Islet precursor cell (in vitro differentiated cells): ENCODE results near the gene CASQ1.

Experiments
- DNase-seq: peaks from one replicate; pipeline ENCODE4 v3.0.0-alpha.2; 2018

The CASQ1 gene

DNA sequence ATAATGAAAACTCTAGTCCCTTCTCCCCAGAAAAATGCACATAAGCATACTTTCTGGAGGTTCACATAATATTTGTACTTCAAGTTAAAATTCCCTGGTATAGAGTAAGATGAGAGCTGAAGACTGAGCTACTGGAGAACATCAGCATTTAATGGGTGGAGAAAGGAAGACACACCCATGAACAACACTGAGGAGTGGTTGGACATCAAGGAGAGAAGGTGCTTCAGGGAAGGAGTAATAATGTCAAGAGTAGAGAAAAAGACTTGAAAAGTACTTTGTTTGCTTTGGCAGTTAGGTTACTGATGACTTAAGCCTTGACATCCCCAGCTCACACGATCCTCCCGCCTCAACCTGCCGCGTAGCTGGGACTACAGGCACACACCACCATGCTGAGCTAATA lies 36.7 kb downstream of the CASQ1 start:
- DNase-seq: no peak

DNA sequence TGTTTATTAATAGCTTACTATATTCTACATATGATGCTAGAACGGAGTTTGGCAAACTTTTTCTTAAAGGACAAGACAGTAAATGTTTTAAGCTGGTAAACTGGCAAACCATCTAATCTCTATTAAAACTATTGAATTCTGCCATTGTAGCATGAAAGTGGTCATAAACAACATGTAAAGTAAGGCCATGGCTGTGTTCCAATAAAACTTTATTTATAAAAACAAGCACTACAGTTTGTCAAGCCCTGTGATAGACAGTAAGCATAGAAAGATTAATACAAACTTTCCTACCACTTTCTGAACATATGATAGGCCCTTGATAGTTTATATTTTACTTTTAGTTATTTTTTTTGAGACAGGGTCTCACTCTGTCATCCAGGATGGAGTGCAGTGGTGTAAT lies 37.2 kb downstream of the CASQ1 start:
- no peak for DNase-seq

DNA sequence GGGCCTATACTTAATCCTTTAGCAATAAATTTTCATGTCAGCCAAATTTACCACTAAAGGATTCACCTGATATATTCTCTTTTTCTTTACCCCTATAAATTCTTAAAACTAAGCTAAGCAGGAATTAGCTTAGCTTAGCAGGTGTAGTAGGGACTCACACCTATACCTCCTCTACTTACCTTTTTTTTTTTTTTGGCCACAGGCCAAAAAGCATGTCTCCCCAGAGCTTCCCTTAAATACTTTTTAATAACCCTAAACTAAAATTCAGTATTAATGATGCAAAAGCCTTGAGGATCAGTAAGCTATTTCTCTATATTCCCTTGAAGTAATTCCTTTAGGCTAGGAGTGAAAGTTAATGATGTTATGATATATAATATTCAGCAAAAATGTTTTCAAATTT lies 38.1 kb downstream of the CASQ1 start:
- no peak for DNase-seq

DNA sequence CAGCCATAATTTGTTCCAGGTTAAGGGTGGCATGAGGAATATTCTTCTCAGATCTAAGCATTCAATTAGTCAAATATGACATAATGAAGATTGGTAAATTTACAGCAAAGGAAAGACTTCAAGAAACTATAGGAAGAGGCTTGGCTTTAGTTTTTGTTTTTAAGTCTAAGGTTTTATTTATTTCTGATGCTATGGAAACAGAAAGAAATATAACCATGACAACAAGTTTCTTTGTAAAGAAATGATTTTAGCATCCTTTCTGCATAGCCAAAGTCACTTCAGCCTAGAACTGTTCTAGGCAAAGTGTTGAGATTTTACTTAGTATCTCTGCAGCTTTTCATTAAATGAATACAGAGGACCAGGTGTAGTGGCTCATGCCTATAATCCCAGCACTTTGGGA lies 42.5 kb downstream of the CASQ1 start:
- DNase-seq: no peak

DNA sequence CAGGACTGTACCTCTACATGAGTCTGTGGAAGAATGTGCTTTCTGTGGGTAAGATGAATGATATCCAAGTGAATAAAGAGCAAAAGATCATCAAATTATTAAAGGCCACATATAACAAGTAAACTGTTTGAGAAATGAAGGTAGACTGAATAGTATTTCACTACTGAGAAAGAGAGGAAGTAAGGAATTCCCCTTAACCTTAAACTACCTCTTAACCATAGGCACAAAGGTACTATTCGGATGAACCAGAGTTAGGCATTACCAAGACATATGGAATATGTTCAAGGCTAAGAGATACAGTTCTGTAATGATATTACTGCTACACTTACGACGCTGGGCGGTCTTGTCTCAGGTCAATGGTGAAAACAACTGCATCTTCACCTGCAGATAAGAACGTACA lies 46.4 kb downstream of the CASQ1 start:
- no peak for DNase-seq

DNA sequence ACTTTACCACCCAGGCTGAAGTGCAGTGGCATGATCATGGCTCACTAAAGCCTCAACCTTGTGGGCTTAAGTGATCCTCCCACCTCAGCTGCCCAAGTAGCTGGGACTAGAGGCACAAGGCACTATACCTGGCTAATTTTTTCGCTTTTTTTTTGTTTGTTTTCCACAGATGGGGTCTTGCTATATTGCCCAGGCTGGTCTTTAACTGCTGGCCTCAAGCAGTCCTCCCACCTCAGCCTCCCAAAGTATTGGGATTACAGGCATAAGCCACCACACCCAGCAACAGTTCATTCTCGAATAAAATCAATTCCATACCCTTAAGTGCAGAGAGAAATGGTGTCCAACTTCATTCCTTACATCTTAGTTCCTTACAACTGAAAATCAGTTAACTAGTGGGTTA lies 47.2 kb downstream of the CASQ1 start:
- no peak for DNase-seq

DNA sequence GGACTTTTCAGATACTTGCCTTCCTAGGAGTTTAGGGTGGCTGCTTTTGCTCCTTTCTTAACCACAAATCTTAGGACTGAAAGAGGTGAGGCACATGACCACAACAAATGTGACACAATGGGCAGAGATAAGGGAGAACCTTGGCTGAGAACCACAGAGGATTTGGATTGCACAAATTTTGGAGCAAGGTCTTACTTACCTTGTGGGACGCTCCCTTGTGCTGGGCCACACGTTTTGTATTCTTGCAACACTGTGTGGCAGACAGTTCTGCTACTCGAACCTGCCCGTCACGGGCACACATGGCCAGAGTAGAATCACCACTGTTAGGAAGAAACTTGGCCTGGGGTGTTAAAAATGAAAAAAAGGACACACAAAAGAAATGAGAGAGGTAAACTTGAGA lies 48.0 kb downstream of the CASQ1 start:
- no peak for DNase-seq

DNA sequence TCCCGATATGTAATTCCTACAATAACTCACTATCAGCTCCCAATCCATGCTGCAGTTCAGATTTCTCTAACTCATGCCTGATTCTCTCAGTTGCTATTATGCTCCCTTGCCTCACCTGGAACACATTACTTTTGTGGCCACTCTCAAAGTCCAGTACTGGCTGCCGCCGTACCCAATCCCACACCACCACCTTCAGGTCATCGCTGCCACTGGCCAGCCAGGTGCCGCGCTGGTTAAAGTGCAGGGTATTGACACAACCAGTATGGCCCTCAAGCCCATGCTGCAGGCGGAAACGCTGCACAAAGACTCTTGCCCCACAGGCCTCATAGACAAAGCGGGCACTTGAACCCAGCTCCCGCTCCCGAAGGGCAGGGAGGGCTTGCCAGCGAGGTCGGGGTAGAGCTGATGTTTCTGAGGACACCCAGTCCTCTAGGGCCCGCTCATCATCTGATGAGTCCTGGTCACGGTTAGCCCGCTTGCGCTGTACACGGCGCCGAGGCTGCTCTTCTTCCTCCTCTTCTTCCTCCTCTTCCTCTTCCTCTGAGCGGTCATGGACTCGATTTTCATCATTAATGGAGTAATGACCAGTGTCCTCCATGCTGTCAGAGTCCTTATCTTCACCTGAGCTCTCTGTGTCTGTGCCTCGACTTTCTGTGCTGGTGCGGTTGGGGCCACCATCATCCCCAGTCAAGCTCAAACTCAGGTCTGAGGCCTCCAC lies 49.4 kb downstream of the CASQ1 start:
- DNase-seq: no peak

DNA sequence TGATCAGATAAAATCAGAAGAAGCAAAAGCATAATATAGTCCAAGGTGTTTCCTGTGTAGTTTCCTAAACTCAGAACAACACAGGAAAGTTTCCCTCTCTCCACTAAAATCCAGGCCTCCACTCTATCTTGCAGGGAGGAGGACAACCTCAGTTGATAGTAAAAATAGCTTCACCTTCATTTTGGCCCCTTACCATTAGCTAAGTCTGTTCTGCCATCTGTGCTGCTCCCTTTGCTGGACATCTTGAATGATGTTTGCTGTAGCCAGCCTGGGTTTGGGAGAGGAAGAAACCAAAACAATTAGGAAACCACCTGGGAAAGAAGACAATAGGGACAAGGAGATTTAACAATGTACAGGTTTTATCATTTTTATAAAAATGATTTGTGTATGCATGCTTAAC lies 53.4 kb downstream of the CASQ1 start:
- no peak for DNase-seq

DNA sequence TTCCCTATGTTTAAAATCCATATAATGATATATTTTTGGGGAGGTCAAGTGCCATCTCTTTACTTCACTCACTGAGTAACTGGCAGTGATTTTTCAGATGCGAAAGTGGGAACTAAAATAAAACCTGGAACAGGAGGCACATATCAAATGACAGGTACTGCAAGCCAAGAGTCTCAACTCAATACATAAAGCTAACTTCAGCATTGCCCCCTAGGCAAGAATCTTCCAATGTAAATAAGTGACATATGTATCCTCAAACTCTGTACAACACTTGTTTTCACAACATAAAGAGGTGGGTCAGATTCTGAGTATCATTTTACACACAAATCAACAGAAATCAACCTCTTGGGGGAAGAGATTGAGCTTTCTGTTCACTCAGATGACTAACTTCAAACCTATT lies 53.8 kb downstream of the CASQ1 start:
- DNase-seq: no peak

DNA sequence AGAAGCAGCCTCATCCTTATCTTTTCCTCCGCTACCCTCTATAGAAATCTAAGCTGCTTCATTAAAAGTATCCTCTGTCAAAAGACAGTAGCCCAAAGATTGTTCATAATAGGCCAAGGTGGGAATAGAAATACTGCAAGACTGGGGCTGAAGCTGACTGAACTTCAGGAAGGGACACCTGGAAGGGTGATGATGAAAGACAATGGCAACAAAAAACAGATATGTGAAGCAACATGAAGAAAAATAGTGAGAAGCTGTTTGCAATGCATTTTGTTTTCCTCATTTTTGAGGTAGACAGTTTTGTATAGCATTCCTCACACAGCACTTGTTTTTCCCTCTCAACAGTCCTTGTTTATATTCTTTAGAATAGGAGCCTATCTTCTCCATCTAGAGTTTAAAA lies 55.1 kb downstream of the CASQ1 start:
- no peak for DNase-seq

DNA sequence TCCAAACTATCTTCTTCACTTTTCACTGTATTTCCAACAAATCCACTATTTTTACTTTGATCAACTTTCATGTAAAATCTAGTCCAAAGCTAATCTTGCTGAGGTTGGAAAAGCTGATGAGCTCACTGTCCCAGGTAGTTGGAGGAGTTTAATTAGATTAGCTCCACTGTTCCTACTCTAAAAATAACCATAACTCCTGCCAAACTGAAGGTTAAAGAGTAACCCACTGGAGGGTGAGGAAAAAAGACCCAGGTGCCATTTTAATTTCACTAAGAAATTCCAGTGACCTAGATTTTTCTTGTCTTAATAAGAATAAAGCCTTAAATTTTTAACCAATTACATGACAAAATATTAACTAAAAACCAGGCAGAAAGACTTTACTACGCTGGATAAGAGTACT lies 56.7 kb downstream of the CASQ1 start:
- no peak for DNase-seq

DNA sequence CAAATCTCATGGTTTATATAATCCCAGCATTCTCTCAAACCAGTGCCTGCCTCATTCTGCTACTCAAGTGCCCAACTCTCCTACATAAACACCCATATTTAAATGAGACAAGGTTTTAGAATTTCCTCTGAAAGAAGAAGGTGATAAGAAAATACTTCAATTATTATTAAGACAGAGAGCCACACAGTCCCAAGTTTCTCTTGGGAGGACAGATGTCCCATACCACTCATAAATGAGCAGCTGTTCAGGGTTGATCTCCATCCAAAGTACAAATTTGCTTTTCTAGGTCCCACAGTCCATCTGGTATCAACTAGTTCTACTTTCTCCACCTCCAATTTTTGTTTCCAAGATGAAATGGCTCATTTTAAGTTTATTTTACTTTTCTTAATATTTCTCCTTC lies 60.6 kb downstream of the CASQ1 start:
- no peak for DNase-seq
